Measurements from ENCODE around the gene LRP6. TPM values are rescaled to one million over a fixed set of nuclear protein-coding genes. Genes with fewer than 3 reads are reported as not detected.

The LRP6 gene
- total and polyA plus RNA-seq, 8 donors = 44.5 to 65.7 (median 62.2) TPM

DNA sequence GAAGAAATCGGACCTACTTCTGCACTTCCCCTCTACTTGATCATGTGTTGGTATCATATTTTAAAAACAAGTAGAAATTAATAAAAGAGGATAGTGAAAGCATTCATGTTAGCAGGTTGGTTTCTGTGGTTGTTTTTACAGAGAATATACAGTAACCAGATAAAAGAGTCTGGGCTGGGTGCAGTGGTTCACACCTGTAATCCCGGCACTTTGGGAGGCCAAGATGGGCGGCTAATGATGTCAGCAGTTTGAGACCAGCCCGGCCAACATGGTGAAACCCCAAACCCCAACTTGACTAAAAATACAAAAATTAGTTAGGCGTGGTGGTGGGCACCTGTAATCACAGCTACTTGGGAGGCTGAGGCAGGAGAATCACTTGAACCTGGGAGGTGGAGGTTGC, 55.9 kb downstream of the LRP6 start:
- TF ChIP-seq, protein P1, sequence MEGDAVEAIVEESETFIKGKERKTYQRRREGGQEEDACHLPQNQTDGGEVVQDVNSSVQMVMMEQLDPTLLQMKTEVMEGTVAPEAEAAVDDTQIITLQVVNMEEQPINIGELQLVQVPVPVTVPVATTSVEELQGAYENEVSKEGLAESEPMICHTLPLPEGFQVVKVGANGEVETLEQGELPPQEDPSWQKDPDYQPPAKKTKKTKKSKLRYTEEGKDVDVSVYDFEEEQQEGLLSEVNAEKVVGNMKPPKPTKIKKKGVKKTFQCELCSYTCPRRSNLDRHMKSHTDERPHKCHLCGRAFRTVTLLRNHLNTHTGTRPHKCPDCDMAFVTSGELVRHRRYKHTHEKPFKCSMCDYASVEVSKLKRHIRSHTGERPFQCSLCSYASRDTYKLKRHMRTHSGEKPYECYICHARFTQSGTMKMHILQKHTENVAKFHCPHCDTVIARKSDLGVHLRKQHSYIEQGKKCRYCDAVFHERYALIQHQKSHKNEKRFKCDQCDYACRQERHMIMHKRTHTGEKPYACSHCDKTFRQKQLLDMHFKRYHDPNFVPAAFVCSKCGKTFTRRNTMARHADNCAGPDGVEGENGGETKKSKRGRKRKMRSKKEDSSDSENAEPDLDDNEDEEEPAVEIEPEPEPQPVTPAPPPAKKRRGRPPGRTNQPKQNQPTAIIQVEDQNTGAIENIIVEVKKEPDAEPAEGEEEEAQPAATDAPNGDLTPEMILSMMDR (IDR thresholded peaks at IDR 0.05) = no peak
- H3K4me1 ChIP-seq = peaks cover 0 to 10% of the 10 kb centered on the region in 2 donors
- H3K27me3 ChIP-seq = no peaks in the 10 kb centered on the region
- intact Hi-C loops (cut with DNase I) = no loop called here
- H3K4me3 ChIP-seq = no peak overlapping the region
- ATAC-seq (no peak), DNase-seq (no peak)
- H3K9me3 ChIP-seq = no peaks in the 10 kb centered on the region
- no peaks in the 10 kb centered on the region for H3K36me3 ChIP-seq
- H3K27ac ChIP-seq = no peak overlapping the region

DNA sequence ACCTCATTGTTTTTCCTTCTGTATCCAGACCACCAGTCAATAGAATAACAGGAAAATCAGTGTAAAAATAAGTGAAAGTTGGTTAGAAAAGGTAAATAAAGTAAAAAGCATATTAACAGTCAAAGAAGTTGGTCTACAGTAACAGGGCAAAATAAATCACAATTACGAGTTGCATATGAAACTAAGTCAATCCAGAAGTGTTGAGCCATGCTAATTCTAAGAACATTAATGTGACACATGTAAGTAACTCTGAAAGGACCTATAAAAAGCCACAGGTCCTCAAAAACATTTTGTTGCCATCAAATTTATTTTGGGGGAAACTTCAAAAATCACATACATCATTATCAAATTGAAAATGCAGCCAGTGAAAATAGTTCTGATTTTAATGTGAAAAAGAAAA, 56.4 kb downstream of the LRP6 start:
- Histone ChIP-seq H3K27ac (no peak overlapping the region), H3K4me3 (no peak overlapping the region), H3K27me3 (no peaks in the 10 kb centered on the region), H3K36me3 (no peaks in the 10 kb centered on the region), H3K9me3 (no peaks in the 10 kb centered on the region), H3K4me1 (peaks cover 0 to 7% of the 10 kb centered on the region in 2 donors)
- TF ChIP-seq, protein P1 (IDR thresholded peaks at IDR 0.05) = no peak
- DNase-seq (no peak), ATAC-seq (no peak)
- intact Hi-C loops (cut with DNase I) = no loop called here

DNA sequence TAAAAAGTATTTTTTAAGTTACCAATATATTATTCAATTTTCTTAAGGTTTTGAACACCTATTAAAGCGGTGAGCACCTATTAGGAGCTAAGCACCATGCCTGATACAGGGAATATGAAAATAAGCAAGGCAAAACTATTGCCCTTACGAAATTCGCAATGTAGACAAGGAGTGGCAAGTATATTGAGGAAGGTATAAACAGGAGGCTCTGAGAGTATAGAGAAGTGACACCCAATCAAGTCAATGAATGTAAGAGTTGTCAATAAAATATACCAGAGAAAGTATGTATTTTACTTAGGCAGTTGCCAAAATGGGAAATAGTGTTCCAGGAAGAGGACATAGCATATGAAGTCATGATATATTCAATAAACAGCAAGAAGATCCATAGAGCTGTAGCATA, 57.2 kb downstream of the LRP6 start:
- no peak overlapping the region for H3K4me3 ChIP-seq
- intact Hi-C loops (cut with DNase I) = no loop called here
- peaks cover 0 to 3% of the 10 kb centered on the region in 2 donors for H3K4me1 ChIP-seq
- H3K36me3 ChIP-seq = no peaks in the 10 kb centered on the region
- H3K9me3 ChIP-seq = no peaks in the 10 kb centered on the region
- TF ChIP-seq, protein P1 (IDR thresholded peaks at IDR 0.05) = no peak
- no peaks in the 10 kb centered on the region for H3K27me3 ChIP-seq
- no peak for DNase-seq
- no peak overlapping the region for H3K27ac ChIP-seq
- no peak for ATAC-seq

DNA sequence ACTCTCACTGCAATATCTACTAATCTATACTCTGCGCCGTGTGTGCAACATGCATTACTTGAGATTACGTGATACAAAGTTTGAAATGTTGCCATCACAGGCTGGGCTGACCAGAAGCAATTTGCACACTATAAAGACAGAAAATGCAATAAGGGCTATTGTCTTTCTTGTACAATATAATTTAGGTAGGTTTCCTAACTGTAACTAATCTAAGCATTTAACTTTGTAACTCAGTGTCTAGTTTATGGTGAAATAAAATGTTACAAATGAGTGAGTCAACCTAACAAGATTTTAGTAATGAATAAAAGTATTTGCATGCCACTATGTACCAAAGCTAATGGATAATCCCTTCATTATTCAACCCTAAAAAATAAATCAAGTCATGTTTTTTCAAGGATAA, 57.8 kb downstream of the LRP6 start:
- intact Hi-C loops (cut with DNase I) = no loop called here
- no peaks in the 10 kb centered on the region for H3K4me1 ChIP-seq
- H3K4me3 ChIP-seq = no peak overlapping the region
- H3K9me3 ChIP-seq = no peaks in the 10 kb centered on the region
- DNase-seq (no peak), ATAC-seq (no peak)
- no peaks in the 10 kb centered on the region for H3K36me3 ChIP-seq
- H3K27ac ChIP-seq = no peak overlapping the region
- TF ChIP-seq, protein P1 (IDR thresholded peaks at IDR 0.05) = no peak
- H3K27me3 ChIP-seq = no peaks in the 10 kb centered on the region

DNA sequence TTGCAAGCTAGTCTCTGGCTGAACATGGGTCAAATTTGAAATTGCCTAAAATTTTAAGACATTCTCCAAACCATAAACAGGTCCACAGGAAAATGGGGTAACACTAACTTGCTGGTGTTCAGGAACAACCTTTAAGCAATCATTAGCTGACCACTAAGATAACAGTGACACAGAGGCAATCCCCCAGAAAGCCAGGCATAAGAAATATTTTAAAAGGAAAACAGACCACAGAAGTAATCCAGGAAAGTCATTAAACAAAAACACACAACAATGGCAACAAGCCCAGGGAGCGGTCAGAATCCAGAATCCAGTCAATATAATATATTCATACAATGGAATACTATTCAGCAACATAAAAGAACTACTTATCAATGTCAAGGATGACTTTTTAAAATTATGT, 59.1 kb downstream of the LRP6 start:
- intact Hi-C loops (cut with DNase I) = no loop called here
- no peak for DNase-seq
- Histone ChIP-seq H3K36me3 (no peaks in the 10 kb centered on the region), H3K4me1 (no peaks in the 10 kb centered on the region), H3K4me3 (no peak overlapping the region), H3K27me3 (no peaks in the 10 kb centered on the region), H3K27ac (no peak overlapping the region), H3K9me3 (no peaks in the 10 kb centered on the region)
- no peak for ATAC-seq
- TF ChIP-seq, protein P1 (IDR thresholded peaks at IDR 0.05) = no peak
